ENCODE measurements around the gene TRIM54.

DNA sequence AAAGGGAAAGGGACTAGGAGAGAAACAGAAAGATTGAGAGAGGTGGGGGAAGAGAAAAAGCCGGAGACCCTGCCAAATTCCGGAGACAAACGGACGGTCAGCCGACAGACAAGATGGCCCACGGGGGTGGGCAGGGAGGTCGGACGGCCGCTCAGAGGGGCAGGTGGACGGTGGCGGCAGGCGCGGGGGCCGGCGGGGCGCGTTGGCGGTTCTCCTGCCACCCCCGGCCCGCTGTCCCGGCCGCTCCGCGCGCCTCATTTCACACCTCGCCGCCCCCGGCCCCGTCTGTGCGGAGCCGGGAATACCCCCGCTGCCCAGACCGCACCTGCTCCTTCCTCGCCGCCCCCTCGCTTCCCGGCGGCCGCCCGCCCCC, 20.3 kb upstream of the TRIM54 start:
- TF ChIP-seq EZH2 (IDR thresholded peaks at IDR 0.05) (no peak), POLR2AphosphoS5 (IDR thresholded peaks at IDR 0.05; ENCODE audit: borderline replicate concordance, low read depth, low read length) (no peak)

All from SK-N-MC (cell line).